ENCODE measurements around the gene SNRPD2.
A peak's percentile ranks its signal among the peaks of the same experiment; 100 is the strongest.
"Not testable (repeated sequence)": the region's sequence is repeated elsewhere in the genome, so short reads cannot be mapped to it uniquely, and the experiment has no call there.

The SNRPD2 gene

GRCh38 chr19:45701676-45702075, 9.9 kb upstream of the SNRPD2 start:
- no peak for TF ChIP-seq CTCF (IDR thresholded peaks at IDR 0.05)
- Histone ChIP-seq H3K4me3 (ENCODE audit: low read depth, low read length) (no peak overlapping the region), H3K4me2 (ENCODE audit: low read length) (no peak overlapping the region), H3K9me3 (ENCODE audit: control insufficient read depth, low read length) (no peaks in the 10 kb centered on the region), H3K9ac (no peak overlapping the region), H3K36me3 (ENCODE audit: control insufficient read depth, insufficient read depth, low read length) (no peaks in the 10 kb centered on the region), H3K4me1 (no peaks in the 10 kb centered on the region), H2AFZ (no peak overlapping the region), H3K79me2 (no peaks in the 10 kb centered on the region), H3K27me3 (ENCODE audit: control insufficient read depth, insufficient read depth, low read length) (no peaks in the 10 kb centered on the region), H3K27ac (no peak overlapping the region)

- peak overlapping the region; percentile 86 for H3K27ac ChIP-seq
- peak; percentile 92 for TF ChIP-seq CTCF (IDR thresholded peaks at IDR 0.05)
- peak overlapping the region; percentile 79 for H3K4me2 ChIP-seq (ENCODE audit: low read length)
- no peaks in the 10 kb centered on the region for H3K27me3 ChIP-seq (ENCODE audit: control insufficient read depth, insufficient read depth, low read length)
- H3K9ac ChIP-seq, result peak overlapping the region; percentile 78
- peak overlapping the region; percentile 96 for H2AFZ ChIP-seq
- peak overlapping the region; percentile 74 for H3K4me3 ChIP-seq (ENCODE audit: low read depth, low read length)
- no peaks in the 10 kb centered on the region for H3K79me2 ChIP-seq
- no peaks in the 10 kb centered on the region for H3K36me3 ChIP-seq (ENCODE audit: control insufficient read depth, insufficient read depth, low read length)
- H3K4me1 ChIP-seq, result no peaks in the 10 kb centered on the region
- H3K9me3 ChIP-seq (ENCODE audit: control insufficient read depth, low read length), result no peaks in the 10 kb centered on the region
These were observed 1.5 kb upstream of the SNRPD2 start for GRCh38 chr19:45693106-45693788.

- no peaks in the 10 kb centered on the region for H3K9me3 ChIP-seq (ENCODE audit: control insufficient read depth, low read length)
- H3K27me3 ChIP-seq (ENCODE audit: control insufficient read depth, insufficient read depth, low read length), result no peaks in the 10 kb centered on the region
These were observed 693 bp upstream of the SNRPD2 start, which contains the start of gene QPCTL for GRCh38 chr19:45692187-45693105. TSS of gene QPCTL (plus strand) at chr19:45692666. CDS start at chr19:45692704, 38 bp downstream.

GRCh38 chr19:45687599-45687998, 4.2 kb downstream of the SNRPD2 start:
- Histone ChIP-seq H3K79me2 (no peaks in the 10 kb centered on the region), H3K27me3 (ENCODE audit: control insufficient read depth, insufficient read depth, low read length) (no peaks in the 10 kb centered on the region), H3K27ac (no peak overlapping the region), H3K9me3 (ENCODE audit: control insufficient read depth, low read length) (no peaks in the 10 kb centered on the region), H3K4me3 (ENCODE audit: low read depth, low read length) (no peak overlapping the region), H3K36me3 (ENCODE audit: control insufficient read depth, insufficient read depth, low read length) (no peaks in the 10 kb centered on the region), H3K4me1 (no peaks in the 10 kb centered on the region), H3K4me2 (ENCODE audit: low read length) (no peak overlapping the region), H3K9ac (no peak overlapping the region), H2AFZ (no peak overlapping the region)
- no peak for TF ChIP-seq CTCF (IDR thresholded peaks at IDR 0.05)

More at GRCh38 chr19:45692187-45693105, 693 bp upstream of the SNRPD2 start, which contains the start of gene QPCTL:
- no peak for TF ChIP-seq CTCF (IDR thresholded peaks at IDR 0.05)
- Histone ChIP-seq H2AFZ (peak within 1 kb of the TSS; percentile 96), H3K9ac (peak within 1 kb of the TSS; percentile 78), H3K36me3 (ENCODE audit: control insufficient read depth, insufficient read depth, low read length) (no peaks in the 10 kb centered on the region), H3K4me2 (ENCODE audit: low read length) (peak within 1 kb of the TSS; percentile 79), H3K27ac (peak within 1 kb of the TSS; percentile 86), H3K79me2 (no peaks in the 10 kb centered on the region), H3K4me1 (no peaks in the 10 kb centered on the region), H3K4me3 (ENCODE audit: low read depth, low read length) (peak within 1 kb of the TSS; percentile 74)

- not testable (repeated sequence) for H3K4me3 ChIP-seq (ENCODE audit: low read depth, low read length); H3K27ac ChIP-seq; H3K9me3 ChIP-seq (ENCODE audit: control insufficient read depth, low read length); H3K9ac ChIP-seq; H3K36me3 ChIP-seq (ENCODE audit: control insufficient read depth, insufficient read depth, low read length); H3K27me3 ChIP-seq (ENCODE audit: control insufficient read depth, insufficient read depth, low read length); H3K4me1 ChIP-seq; H3K79me2 ChIP-seq; H3K4me2 ChIP-seq (ENCODE audit: low read length); H2AFZ ChIP-seq
These were observed 6.7 kb downstream of the SNRPD2 start for GRCh38 chr19:45685045-45685444.
